ENCODE data around the gene PDLIM1.

PDLIM1 gene

GRCh38 chr10:95265572-95265971, 25.2 kb downstream of the PDLIM1 start:
- FAIRE-seq, result no peak
- DNase-seq (ENCODE audit: low spot score), result no peak

- FAIRE-seq (no peak), DNase-seq (ENCODE audit: low spot score) (no peak)
Measured at GRCh38 chr10:95264227-95265051, 26.4 kb downstream of the PDLIM1 start.

GRCh38 chr10:95263864-95264226, 27.0 kb downstream of the PDLIM1 start:
- FAIRE-seq, result no peak
- no peak for DNase-seq (ENCODE audit: low spot score)

DNA sequence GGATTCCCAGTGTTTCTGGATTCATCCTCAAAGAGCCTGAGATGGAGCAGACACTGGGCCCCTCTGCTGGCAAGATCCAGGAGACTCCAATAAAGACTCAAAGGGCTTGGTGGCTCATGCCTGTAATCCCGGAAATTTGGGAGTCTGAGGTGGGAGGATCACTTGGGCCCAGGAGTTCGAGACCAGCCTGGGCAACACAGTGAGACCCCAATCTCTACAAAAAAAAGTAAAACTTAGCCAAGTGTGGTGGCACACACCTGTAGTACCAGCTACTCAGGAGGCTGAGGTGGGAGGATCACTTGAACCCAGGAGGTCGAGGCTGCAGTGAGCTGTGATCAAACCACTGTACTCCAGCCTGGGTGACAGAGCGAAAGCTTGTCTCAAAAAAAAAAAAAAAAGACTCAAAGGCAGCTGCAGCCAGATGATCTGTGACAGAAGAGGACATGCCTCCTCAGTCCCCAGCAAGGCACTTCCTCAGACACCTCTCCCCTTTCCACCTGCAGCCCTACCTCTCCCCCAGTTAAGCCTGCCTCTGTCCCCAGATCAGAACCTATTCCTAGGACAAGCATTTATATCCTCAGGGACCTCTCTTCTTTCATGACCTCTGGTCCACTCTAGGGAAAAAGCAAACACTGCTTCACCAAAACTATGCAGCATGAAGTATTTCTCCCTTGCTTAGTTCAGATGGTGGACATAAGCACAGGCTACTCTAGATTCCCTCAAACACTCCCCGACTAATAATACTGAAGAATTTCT, 27.9 kb downstream of the PDLIM1 start:
- DNase-seq (ENCODE audit: low spot score) (no peak), FAIRE-seq (no peak)

- FAIRE-seq (no peak), DNase-seq (ENCODE audit: low spot score) (no peak)
Measured at GRCh38 chr10:95261926-95262325, 28.9 kb downstream of the PDLIM1 start.

- peak; percentile 76 for DNase-seq (ENCODE audit: low spot score)
Measured at GRCh38 chr10:95260909-95261552, 29.8 kb downstream of the PDLIM1 start.

GRCh38 chr10:95260397-95260881, 30.4 kb downstream of the PDLIM1 start:
- FAIRE-seq, result peak; percentile 95

More at GRCh38 chr10:95260909-95261552, 29.8 kb downstream of the PDLIM1 start:
- peak; percentile 66 for FAIRE-seq

GRCh38 chr10:95257849-95258248, 33.0 kb downstream of the PDLIM1 start:
- FAIRE-seq, result no peak
- DNase-seq (ENCODE audit: low spot score), result no peak

More at GRCh38 chr10:95260397-95260881, 30.4 kb downstream of the PDLIM1 start:
- peak; percentile 98 for DNase-seq (ENCODE audit: low spot score)

DNA sequence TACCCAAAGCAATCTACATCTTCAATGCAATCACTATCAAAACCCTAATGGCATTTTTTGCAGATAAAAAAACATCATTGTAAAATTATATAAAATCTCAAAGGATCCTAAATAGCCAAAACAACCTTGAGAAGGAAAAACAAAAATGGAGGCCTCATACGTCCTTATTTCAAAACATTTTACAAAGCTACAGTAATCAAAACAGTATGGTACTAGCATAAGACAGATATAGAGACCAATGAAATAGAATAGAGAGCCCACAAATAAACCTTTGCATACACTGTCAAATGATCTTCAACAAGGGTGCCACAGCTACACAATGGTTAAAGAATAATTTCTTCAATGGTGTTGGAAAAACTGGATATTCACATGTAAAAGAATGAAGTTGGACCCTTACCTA, 34.5 kb downstream of the PDLIM1 start:
- no peak for FAIRE-seq
- DNase-seq (ENCODE audit: low spot score), result no peak

GRCh38 chr10:95254629-95255028, 36.2 kb downstream of the PDLIM1 start:
- DNase-seq (ENCODE audit: low spot score) (no peak), FAIRE-seq (peak; percentile 41)

DNA sequence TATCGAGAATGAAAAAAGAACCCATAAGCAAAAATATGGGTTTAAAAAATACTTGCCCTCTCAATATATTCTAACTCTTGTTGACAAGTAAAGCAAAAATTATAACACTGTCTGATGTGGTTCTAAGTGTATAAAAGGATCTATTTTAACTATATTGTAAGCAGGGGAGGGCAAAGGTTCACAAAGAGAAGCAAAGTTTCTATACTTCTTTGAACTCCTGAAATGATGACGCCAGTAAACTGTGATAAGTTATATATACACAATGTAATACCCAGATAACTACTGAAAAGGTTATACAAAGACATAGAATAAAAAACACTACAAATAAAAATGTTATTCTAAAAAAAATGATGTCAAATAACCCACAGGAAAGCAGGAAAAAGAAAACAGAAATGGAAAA, 37.1 kb downstream of the PDLIM1 start:
- no peak for FAIRE-seq
- no peak for DNase-seq (ENCODE audit: low spot score)

GRCh38 chr10:95253007-95253406, 37.8 kb downstream of the PDLIM1 start:
- DNase-seq (ENCODE audit: low spot score) (no peak), FAIRE-seq (no peak)

DNA sequence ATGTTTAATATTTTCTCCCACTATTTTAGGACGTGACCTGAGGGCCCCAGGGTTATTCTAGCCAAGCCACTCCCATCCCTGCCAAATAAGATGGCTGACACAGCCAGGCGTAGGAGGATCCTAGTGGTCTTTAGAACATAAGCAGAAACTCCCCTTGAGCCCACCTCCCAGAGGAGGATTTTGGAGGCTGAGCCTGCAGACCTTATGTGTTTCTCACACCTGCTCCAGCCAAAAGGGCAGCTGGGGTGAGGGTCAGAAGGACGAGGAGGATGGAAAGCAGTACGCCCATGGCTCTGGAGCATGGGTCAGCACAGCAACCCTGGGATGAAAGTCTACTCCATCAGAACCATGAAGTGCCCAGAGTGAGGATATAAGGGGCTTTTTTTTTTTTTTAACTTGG, 39.9 kb downstream of the PDLIM1 start:
- no peak for FAIRE-seq
- DNase-seq (ENCODE audit: low spot score), result no peak

- FAIRE-seq (no peak), DNase-seq (ENCODE audit: low spot score) (no peak)
Measured at GRCh38 chr10:95249467-95249866, 41.3 kb downstream of the PDLIM1 start.

- FAIRE-seq, result no peak
- DNase-seq (ENCODE audit: low spot score), result no peak
Measured at GRCh38 chr10:95248989-95249388, 41.8 kb downstream of the PDLIM1 start.

- FAIRE-seq, result no peak
- DNase-seq (ENCODE audit: low spot score), result no peak
Measured at GRCh38 chr10:95247881-95248583, 42.8 kb downstream of the PDLIM1 start.

DNA sequence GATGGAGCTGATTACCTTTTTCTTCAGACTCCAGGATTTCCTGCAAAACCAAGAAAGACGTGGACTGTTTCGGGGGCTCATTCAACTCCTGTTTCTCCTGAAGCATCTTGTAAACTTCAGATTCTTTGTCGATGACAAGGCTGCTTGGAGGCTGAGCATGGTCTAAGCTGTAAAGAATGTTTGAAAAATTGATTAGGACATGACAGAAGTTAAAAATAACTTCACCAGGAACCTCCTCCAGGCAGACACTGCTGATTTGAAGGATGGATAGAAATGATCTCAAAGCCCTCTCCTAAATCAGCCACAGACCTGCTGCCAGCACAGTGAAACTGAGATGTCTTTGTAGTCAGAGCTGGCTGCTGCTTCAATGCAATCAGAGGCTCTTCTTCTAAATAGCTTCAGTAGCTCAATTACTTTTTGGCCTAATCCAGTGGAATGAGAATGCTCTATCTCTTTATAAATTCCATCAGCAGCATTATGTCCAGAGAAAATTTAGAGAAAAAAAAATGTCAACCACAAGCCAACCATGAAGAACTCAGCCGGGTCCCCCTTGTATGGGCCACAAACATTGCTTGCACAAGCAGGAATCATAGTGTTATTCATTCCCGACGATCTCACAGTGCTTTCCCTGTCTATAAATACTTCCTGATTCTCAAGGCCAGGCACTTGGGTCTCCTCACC, 43.5 kb downstream of the PDLIM1 start:
- DNase-seq (ENCODE audit: low spot score) (peak; percentile 63), FAIRE-seq (no peak)

DNA sequence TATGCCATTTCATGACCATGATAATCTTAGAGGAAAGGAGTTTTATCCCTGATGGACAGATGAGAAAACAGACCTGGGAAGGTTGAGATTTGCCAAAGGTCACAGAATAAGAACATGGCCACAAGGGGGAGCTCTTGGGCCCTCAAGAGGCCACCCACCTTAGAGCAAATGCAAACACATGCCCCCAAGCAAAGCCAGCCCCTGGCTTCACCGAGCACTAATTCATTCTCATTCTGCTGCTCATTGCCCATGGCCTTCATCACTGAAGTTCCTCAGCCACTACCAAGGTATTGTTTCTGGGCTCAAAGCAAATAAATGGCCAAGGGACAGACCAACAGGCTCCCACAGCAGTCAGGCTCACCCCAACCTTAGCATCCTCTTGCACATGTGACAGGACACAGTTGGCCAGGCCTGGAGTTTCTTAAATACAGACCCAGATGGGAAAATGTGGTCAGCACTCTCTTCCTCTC, 44.2 kb downstream of the PDLIM1 start:
- peak; percentile 56 for DNase-seq (ENCODE audit: low spot score)

GRCh38 chr10:95245425-95246055, 45.3 kb downstream of the PDLIM1 start:
- DNase-seq (ENCODE audit: low spot score) (no peak), FAIRE-seq (no peak)

More for the DNA sequence above, 44.2 kb downstream of the PDLIM1 start:
- FAIRE-seq, result peak; percentile 8

GRCh38 chr10:95244152-95244551, 46.7 kb downstream of the PDLIM1 start:
- no peak for DNase-seq (ENCODE audit: low spot score)
- FAIRE-seq, result no peak
